HCT116 (cell line): ENCODE results near the gene MTUS2. TPM values are rescaled to one million over a fixed set of nuclear protein-coding genes. Genes with fewer than 3 reads are reported as not detected.

ENCODE experiments used
- ATAC-seq: fragments of 200-7000 bp; cut with Tn5 transposase; 2 replicates; pipeline ENCODE4 v1.9.1; 2020; ENCODE audit warnings: mild to moderate bottlenecking, moderate library complexity
- BruUV-seq: library from RNA; stranded (reverse); fragments of 400-500 nt; replicated peaks from 2 replicates; lab custom pipeline; 2021; lab: Mats Ljungman, UMichigan
- CTCF ChIA-PET: fragments of 300-600 bp; sonication (Branson Sonifier 250); formaldehyde crosslinking; loops from one replicate; lab custom pipeline; 2021; ENCODE audit warnings: antibody characterized with exemption; lab: Charles Lee
- POLR2A ChIA-PET: fragments of 300-600, 350-600 bp; sonication (Branson Sonifier 250); formaldehyde crosslinking; loops from one replicate; lab custom pipeline; 2021; ENCODE audit warnings: antibody characterized with exemption; lab: Charles Lee
- RAD21 ChIA-PET, 2 experiments: fragments of 300-600 bp; sonication (Branson Sonifier 250); formaldehyde crosslinking; loops; one replicate each; lab custom pipeline; 2023; ENCODE audit warnings: low total read pairs in 2 of 2; ENCODE audit not compliant: uncharacterized antibody in 2 of 2, unreplicated experiment in 2 of 2, low non-redundant PET in 1 of 2; lab: Charles Lee
- DNase-seq: peaks from one replicate; pipeline ENCODE4 v3.0.0-alpha.2; 2010; ENCODE audit warnings: low read depth, low spot score
- H2AFZ ChIP-seq: fragments of 200-600 bp; shearing (Covaris generic), sonication (generic); 2 replicates; pipeline ENCODE4 v1.6.1; 2017; ENCODE audit warnings: low read depth, mixed run types, mixed read lengths, antibody characterized with exemption, low read length; ENCODE audit not compliant: poor library complexity, severe bottlenecking
- H3K27ac ChIP-seq: 2 replicates; pipeline ENCODE4 v1.5.1; 2012; ENCODE audit warnings: low read depth, low read length
- H3K27me3 ChIP-seq: fragments of 200-600 bp; sonication (generic); 2 replicates; pipeline ENCODE4 v1.6.1; 2016; ENCODE audit warnings: mixed run types, low read length, mixed read lengths; ENCODE audit not compliant: insufficient read depth
- H3K36me3 ChIP-seq, 2 experiments: fragments of 200-500 bp in 1 of 2; fragments of 200-600 bp in 1 of 2; sonication (Bioruptor generic) in 1 of 2; sonication (generic) in 1 of 2; 2 replicates each; pipeline versions ENCODE4 v1.5.1 to v1.6.1; 2014 to 2016; ENCODE audit warnings: low read length in 2 of 2, inconsistent platforms in 1 of 2, mixed read lengths in 1 of 2, mixed run types in 1 of 2; ENCODE audit not compliant: insufficient read depth in 2 of 2, control insufficient read depth in 1 of 2
- H3K4me1 ChIP-seq, 2 experiments: fragments of 200-600 bp in 1 of 2; sonication (generic) in 1 of 2; 2 replicates each; pipeline versions ENCODE4 v1.5.1 to v1.6.1; 2012 to 2017; ENCODE audit warnings: low read length in 2 of 2, inconsistent platforms in 1 of 2, mild to moderate bottlenecking in 1 of 2, mixed read lengths in 1 of 2, mixed run types in 1 of 2, moderate library complexity in 1 of 2; ENCODE audit not compliant: insufficient read depth in 2 of 2, control insufficient read depth in 1 of 2
- H3K4me2 ChIP-seq: fragments of 200-600 bp; sonication (generic); 2 replicates; pipeline ENCODE4 v1.6.1; 2017; ENCODE audit warnings: mixed run types, low read length, mixed read lengths
- H3K4me3 ChIP-seq, 2 experiments: fragments of 200-600 bp in 1 of 2; sonication (generic) in 1 of 2; replicated peaks in 1 of 2; 2 replicates each; pipeline ENCODE4 v1.5.1; 2011 to 2016; ENCODE audit warnings: low read length in 2 of 2, control low read depth in 1 of 2, low read depth in 1 of 2, mild to moderate bottlenecking in 1 of 2, mixed read lengths in 1 of 2, mixed run types in 1 of 2
- H3K79me2 ChIP-seq: fragments of 200-600 bp; sonication (generic); 2 replicates; pipeline ENCODE4 v1.6.1; 2017; ENCODE audit warnings: mild to moderate bottlenecking, mixed run types, low read length, moderate library complexity, mixed read lengths; ENCODE audit not compliant: insufficient read depth
- H3K9ac ChIP-seq: fragments of 200-600 bp; sonication (generic); 2 replicates; pipeline ENCODE4 v1.6.1; 2016; ENCODE audit warnings: low read length, mixed read lengths
- H3K9me2 ChIP-seq: fragments of 200-600 bp; sonication (generic), shearing (Covaris generic); 2 replicates; pipeline ENCODE4 v1.6.1; 2017; ENCODE audit warnings: mixed run types, mild to moderate bottlenecking, moderate library complexity; ENCODE audit not compliant: insufficient read depth
- H3K9me3 ChIP-seq, 2 experiments: fragments of 200-500 bp in 1 of 2; fragments of 200-600 bp in 1 of 2; sonication (Bioruptor generic) in 1 of 2; sonication (generic) in 1 of 2; 2 replicates each; pipeline ENCODE4 v1.6.1; 2014 to 2017; ENCODE audit warnings: low read length in 2 of 2, mixed read lengths in 2 of 2, inconsistent platforms in 1 of 2, low read depth in 1 of 2, mild to moderate bottlenecking in 1 of 2, mixed run types in 1 of 2, moderate library complexity in 1 of 2; ENCODE audit not compliant: control insufficient read depth in 1 of 2, insufficient read depth in 1 of 2
- H4K20me1 ChIP-seq: fragments of 200-600 bp; sonication (generic), shearing (Covaris generic); 2 replicates; pipeline ENCODE4 v1.6.1; 2017; ENCODE audit warnings: mixed run types, mild to moderate bottlenecking, moderate library complexity; ENCODE audit not compliant: insufficient read depth
- CBX3 ChIP-seq: IDR thresholded peaks from 2 replicates; pipeline ENCODE4 v1.6.1; 2012; ENCODE audit warnings: low read depth
- CEBPB ChIP-seq: IDR thresholded peaks from 2 replicates; pipeline ENCODE4 v1.6.1; 2012; ENCODE audit warnings: low read depth
- EGR1 ChIP-seq: IDR thresholded peaks from 2 replicates; pipeline ENCODE4 v1.6.1; 2012; ENCODE audit warnings: low read depth
- ELF1 ChIP-seq: IDR thresholded peaks from 2 replicates; pipeline ENCODE4 v1.6.1; 2012; ENCODE audit warnings: low read depth, borderline replicate concordance
- EZH2phosphoT487 ChIP-seq: fragments of 200-600 bp; IDR thresholded peaks from 2 replicates; pipeline ENCODE4 v1.6.1; 2018; ENCODE audit warnings: antibody characterized with exemption, borderline replicate concordance
- JUND ChIP-seq: IDR thresholded peaks from 2 replicates; pipeline ENCODE4 v1.6.1; 2012
- POLR2A ChIP-seq: IDR thresholded peaks from 2 replicates; pipeline ENCODE4 v1.7.0; 2011; ENCODE audit warnings: borderline replicate concordance; ENCODE audit not compliant: insufficient read depth, insufficient read length; ENCODE audit errors: extremely low read depth
- POLR2AphosphoS5 ChIP-seq: IDR thresholded peaks from 2 replicates; pipeline ENCODE4 v1.6.1; 2011; ENCODE audit warnings: mild to moderate bottlenecking, low read depth, low read length, moderate library complexity
- RAD21 ChIP-seq: IDR thresholded peaks from 2 replicates; pipeline ENCODE4 v1.6.1; 2012; ENCODE audit warnings: low read depth, mild to moderate bottlenecking
- SP1 ChIP-seq: IDR thresholded peaks from 2 replicates; pipeline ENCODE4 v1.6.1; 2012; ENCODE audit warnings: low read depth
- TCF7L2 ChIP-seq: IDR thresholded peaks from 2 replicates; pipeline ENCODE4 v1.7.0; 2011; ENCODE audit warnings: borderline replicate concordance, inconsistent platforms; ENCODE audit not compliant: insufficient read depth, insufficient read length; ENCODE audit errors: extremely low read depth
- YY1 ChIP-seq: IDR thresholded peaks from 2 replicates; pipeline ENCODE4 v1.6.1; 2011; ENCODE audit warnings: low read length, low read depth, moderate library complexity, mild to moderate bottlenecking; ENCODE audit not compliant: insufficient replicate concordance; ENCODE audit errors: extremely low read depth
- ZFX ChIP-seq: fragments of 450-650 bp; IDR thresholded peaks from 2 replicates; pipeline ENCODE4 v1.6.1; 2017
- intact Hi-C: fragments of 100-400 bp; cut with micrococcal nuclease; formaldehyde crosslinking; loops from 2 replicates; pipeline ENCODE4 v1.10.0; 2022
- total RNA-seq: library from RNA; stranded (reverse); gene quantifications from one replicate; pipeline ENCODE4 v1.2.1, GENCODE V29; 2021; ENCODE audit not compliant: unreplicated experiment
- TF ChIP-seq, protein P1 (sequence below), 3 experiments: fragments of 200-600 bp in 1 of 3; sonication (generic) in 1 of 3; IDR thresholded peaks in 2 of 3; conservative IDR thresholded peaks in 1 of 3; 2 replicates each; pipeline ENCODE4 v1.5.1; 2012 to 2017; ENCODE audit warnings: low read depth in 2 of 3, low read length in 2 of 3, antibody characterized with exemption in 1 of 3, borderline replicate concordance in 1 of 3, control low read depth in 1 of 3, mild to moderate bottlenecking in 1 of 3, mixed read lengths in 1 of 3, mixed run types in 1 of 3, moderate library complexity in 1 of 3; ENCODE audit not compliant: insufficient read depth in 1 of 3
- TF ChIP-seq, protein P2 (sequence below): IDR thresholded peaks from 2 replicates; pipeline ENCODE4 v1.6.1; 2011; ENCODE audit warnings: mild to moderate bottlenecking, low read length, moderate library complexity; ENCODE audit not compliant: insufficient replicate concordance; ENCODE audit errors: extremely low read depth
- TF ChIP-seq, protein P3 (sequence below): IDR thresholded peaks from 2 replicates; pipeline ENCODE4 v1.6.1; 2012
- TF ChIP-seq, protein P4 (sequence below): IDR thresholded peaks from 2 replicates; pipeline ENCODE4 v1.6.1; 2012; ENCODE audit warnings: low read depth

MTUS2 gene
- total RNA-seq, 1 experiment from 2014 or later = 0.02 TPM

DNA sequence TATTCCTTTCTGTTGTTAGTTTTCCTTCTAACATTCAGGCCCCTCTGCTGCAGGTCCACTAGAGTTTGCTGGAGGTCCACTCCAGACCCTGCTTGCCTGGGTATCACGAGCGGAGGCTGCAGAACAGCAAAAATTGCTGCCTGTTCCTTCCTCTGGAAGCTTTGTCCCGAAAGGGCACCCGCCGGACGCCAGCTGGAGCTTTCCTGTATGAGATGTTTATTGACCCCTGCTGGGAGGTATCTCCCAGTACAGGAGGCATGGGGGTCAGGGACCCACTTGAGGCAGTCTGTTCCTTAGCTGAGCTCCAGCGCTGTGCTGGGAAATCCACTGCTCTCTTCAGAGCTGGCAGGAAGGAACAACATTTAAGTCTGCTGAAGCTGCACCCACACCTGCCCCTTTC lies 516.2 kb downstream of the MTUS2 start (continued):
- TF ChIP-seq ELF1 (no peak), SP1 (no peak)

DNA sequence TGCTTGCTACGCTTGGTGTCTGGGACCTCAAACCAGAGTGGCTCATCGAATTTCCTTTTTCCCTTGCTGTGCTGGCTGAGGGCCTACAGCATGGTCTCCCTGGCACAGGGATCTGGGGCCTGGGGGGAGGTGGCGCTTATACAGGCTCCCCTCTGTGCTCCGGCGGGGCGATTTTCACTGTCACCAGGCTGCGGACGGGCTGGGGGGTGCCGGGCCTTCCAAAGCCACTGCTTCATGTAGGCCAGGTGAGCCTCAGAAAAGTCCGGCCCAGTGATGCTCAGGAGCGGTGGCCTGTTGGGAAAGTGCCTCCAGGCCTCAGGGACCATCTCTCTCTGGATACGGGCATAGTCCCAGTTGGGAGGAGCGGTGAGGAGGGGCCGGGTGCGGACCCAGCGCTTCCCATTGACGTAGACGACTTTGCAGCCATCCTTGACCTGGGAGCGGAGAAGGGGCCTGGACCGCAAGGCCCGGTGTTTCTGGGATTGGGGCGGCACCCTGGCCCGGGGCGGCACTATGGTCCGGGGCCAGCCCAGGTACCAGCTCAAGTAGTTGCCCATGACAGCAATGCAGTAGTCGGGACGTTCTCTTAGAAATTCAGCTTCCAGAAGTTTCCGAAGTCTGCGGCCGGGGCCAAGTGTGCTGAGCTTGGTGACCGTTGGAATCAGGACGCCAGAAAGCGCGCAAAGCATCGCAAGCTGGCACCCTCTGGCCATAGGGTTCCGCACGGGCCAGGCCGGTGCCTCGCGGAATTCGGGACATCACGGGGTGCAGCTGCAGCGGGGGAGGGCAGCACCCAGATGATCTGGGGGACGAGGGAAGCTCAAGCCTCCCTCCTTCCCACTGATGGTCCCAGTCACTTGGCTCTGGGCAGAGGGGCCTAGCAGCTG lies 519.5 kb downstream of the MTUS2 start:
- Histone ChIP-seq H3K4me1 (no peaks in the 10 kb centered on the region), H4K20me1 (no peaks in the 10 kb centered on the region), H3K9me3 (no peaks in the 10 kb centered on the region), H3K79me2 (no peaks in the 10 kb centered on the region), H3K9ac (no peak overlapping the region), H2AFZ (no peak overlapping the region), H3K4me3 (no peak overlapping the region), H3K36me3 (no peaks in the 10 kb centered on the region), H3K27ac (no peak overlapping the region), H3K27me3 (0 out of 2 replicates have a peak, but pooled peaks cover 8% of the 10 kb centered on the region), H3K4me2 (no peak overlapping the region), H3K9me2 (no peaks in the 10 kb centered on the region; the same call in 1 of the 2 replicates)
- no peak for DNase-seq
- CTCF ChIA-PET = no interaction called here
- no peak for ATAC-seq
- RAD21 ChIA-PET = no interaction called here
- POLR2A ChIA-PET = no interaction called here
- intact Hi-C loops = no loop called here
- no TSS peak for BruUV-seq
- TF ChIP-seq, protein P1, sequence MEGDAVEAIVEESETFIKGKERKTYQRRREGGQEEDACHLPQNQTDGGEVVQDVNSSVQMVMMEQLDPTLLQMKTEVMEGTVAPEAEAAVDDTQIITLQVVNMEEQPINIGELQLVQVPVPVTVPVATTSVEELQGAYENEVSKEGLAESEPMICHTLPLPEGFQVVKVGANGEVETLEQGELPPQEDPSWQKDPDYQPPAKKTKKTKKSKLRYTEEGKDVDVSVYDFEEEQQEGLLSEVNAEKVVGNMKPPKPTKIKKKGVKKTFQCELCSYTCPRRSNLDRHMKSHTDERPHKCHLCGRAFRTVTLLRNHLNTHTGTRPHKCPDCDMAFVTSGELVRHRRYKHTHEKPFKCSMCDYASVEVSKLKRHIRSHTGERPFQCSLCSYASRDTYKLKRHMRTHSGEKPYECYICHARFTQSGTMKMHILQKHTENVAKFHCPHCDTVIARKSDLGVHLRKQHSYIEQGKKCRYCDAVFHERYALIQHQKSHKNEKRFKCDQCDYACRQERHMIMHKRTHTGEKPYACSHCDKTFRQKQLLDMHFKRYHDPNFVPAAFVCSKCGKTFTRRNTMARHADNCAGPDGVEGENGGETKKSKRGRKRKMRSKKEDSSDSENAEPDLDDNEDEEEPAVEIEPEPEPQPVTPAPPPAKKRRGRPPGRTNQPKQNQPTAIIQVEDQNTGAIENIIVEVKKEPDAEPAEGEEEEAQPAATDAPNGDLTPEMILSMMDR (IDR thresholded peaks at IDR 0.05 in 2 of 3, conservative IDR thresholded peaks at IDR 0.05 in 1 of 3; ENCODE audit: borderline replicate concordance in 1 of 3, insufficient read depth in 1 of 3, low read depth in 2 of 3, low read length in 2 of 3) = no peak
- TF ChIP-seq ELF1 (no peak), ZFX (no peak), EGR1 (no peak), TCF7L2 (no peak), JUND (no peak), POLR2AphosphoS5 (no peak), CBX3 (no peak), SP1 (no peak), CEBPB (no peak), POLR2A (no peak), EZH2phosphoT487 (no peak), RAD21 (no peak), YY1 (no peak)
- TF ChIP-seq, protein P2, sequence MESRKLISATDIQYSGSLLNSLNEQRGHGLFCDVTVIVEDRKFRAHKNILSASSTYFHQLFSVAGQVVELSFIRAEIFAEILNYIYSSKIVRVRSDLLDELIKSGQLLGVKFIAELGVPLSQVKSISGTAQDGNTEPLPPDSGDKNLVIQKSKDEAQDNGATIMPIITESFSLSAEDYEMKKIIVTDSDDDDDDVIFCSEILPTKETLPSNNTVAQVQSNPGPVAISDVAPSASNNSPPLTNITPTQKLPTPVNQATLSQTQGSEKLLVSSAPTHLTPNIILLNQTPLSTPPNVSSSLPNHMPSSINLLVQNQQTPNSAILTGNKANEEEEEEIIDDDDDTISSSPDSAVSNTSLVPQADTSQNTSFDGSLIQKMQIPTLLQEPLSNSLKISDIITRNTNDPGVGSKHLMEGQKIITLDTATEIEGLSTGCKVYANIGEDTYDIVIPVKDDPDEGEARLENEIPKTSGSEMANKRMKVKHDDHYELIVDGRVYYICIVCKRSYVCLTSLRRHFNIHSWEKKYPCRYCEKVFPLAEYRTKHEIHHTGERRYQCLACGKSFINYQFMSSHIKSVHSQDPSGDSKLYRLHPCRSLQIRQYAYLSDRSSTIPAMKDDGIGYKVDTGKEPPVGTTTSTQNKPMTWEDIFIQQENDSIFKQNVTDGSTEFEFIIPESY = no peak
- TF ChIP-seq, protein P3, sequence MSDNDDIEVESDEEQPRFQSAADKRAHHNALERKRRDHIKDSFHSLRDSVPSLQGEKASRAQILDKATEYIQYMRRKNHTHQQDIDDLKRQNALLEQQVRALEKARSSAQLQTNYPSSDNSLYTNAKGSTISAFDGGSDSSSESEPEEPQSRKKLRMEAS = no peak
- TF ChIP-seq, protein P4, sequence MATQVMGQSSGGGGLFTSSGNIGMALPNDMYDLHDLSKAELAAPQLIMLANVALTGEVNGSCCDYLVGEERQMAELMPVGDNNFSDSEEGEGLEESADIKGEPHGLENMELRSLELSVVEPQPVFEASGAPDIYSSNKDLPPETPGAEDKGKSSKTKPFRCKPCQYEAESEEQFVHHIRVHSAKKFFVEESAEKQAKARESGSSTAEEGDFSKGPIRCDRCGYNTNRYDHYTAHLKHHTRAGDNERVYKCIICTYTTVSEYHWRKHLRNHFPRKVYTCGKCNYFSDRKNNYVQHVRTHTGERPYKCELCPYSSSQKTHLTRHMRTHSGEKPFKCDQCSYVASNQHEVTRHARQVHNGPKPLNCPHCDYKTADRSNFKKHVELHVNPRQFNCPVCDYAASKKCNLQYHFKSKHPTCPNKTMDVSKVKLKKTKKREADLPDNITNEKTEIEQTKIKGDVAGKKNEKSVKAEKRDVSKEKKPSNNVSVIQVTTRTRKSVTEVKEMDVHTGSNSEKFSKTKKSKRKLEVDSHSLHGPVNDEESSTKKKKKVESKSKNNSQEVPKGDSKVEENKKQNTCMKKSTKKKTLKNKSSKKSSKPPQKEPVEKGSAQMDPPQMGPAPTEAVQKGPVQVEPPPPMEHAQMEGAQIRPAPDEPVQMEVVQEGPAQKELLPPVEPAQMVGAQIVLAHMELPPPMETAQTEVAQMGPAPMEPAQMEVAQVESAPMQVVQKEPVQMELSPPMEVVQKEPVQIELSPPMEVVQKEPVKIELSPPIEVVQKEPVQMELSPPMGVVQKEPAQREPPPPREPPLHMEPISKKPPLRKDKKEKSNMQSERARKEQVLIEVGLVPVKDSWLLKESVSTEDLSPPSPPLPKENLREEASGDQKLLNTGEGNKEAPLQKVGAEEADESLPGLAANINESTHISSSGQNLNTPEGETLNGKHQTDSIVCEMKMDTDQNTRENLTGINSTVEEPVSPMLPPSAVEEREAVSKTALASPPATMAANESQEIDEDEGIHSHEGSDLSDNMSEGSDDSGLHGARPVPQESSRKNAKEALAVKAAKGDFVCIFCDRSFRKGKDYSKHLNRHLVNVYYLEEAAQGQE = no peak
